H1 (cell line): Measurements from ENCODE around the gene SPAAR. TPM values are rescaled to one million over a fixed set of nuclear protein-coding genes. Genes with fewer than 3 reads are reported as not detected.

Experiments
- CTCF ChIA-PET: fragments of 300-600 bp; sonication (Branson Sonifier 250); formaldehyde crosslinking; loops from one replicate; lab custom pipeline; 2021; ENCODE audit not compliant: partially characterized antibody; lab: Charles Lee
- POLR2A ChIA-PET: fragments of 300-600 bp; sonication (Branson Sonifier 250); formaldehyde crosslinking; loops from one replicate; lab custom pipeline; 2021; ENCODE audit warnings: inconsistent platforms; ENCODE audit not compliant: partially characterized antibody; lab: Charles Lee
- DNase-seq, 2 experiments: peaks; one replicate each; pipeline versions ENCODE4 v3.0.0 to v3.0.0-alpha.2; 2010 to 2022; ENCODE audit warnings: low spot score in 2 of 2, low read depth in 1 of 2, mixed read lengths in 1 of 2
- FAIRE-seq: peaks from 2 replicates; lab custom pipeline; 2011; peaks lifted over from hg19 to GRCh38; lab: Jason Lieb, UNC
- H2AFZ ChIP-seq: 2 replicates; pipeline ENCODE4 v1.8.1; 2012; ENCODE audit warnings: low read length, inconsistent platforms
- H2AK5ac ChIP-seq: 2 replicates; pipeline ENCODE4 v1.6.1; 2013; ENCODE audit warnings: low read depth, low read length
- H2BK120ac ChIP-seq: replicated peaks from 2 replicates; pipeline ENCODE3; 2013; ENCODE audit warnings: low read depth, low read length, inconsistent platforms
- H2BK12ac ChIP-seq: 2 replicates; pipeline ENCODE4 v1.6.1; 2013; ENCODE audit warnings: low read depth, low read length
- H2BK15ac ChIP-seq: 2 replicates; pipeline ENCODE4 v1.6.1; 2013; ENCODE audit warnings: low read length
- H2BK20ac ChIP-seq: 2 replicates; pipeline ENCODE4 v1.6.1; 2013; ENCODE audit warnings: low read length
- H2BK5ac ChIP-seq: 2 replicates; pipeline ENCODE4 v1.6.1; 2013; ENCODE audit warnings: low read depth, low read length
- H3K14ac ChIP-seq: 2 replicates; pipeline ENCODE4 v1.6.1; 2013; ENCODE audit warnings: inconsistent platforms; ENCODE audit not compliant: insufficient read length
- H3K18ac ChIP-seq: 2 replicates; pipeline ENCODE4 v1.6.1; 2013; ENCODE audit warnings: low read length; ENCODE audit errors: extremely low read depth
- H3K23ac ChIP-seq: 2 replicates; pipeline ENCODE4 v1.6.1; 2013; ENCODE audit warnings: inconsistent platforms; ENCODE audit not compliant: insufficient read length
- H3K23me2 ChIP-seq: 2 replicates; pipeline ENCODE4 v1.6.1; 2013; ENCODE audit warnings: low read depth, low read length
- H3K27ac ChIP-seq: 2 replicates; pipeline ENCODE4 v1.6.1; 2011; ENCODE audit warnings: low read depth, low read length, inconsistent platforms
- H3K27me3 ChIP-seq, 4 experiments: replicated peaks in 1 of 4; 1 replicate in 1 of 4; 2 replicates in 3 of 4; pipeline versions ENCODE4 v1.6.1 to v1.8.1; 2011 to 2013; ENCODE audit warnings: low read length in 3 of 4, mild to moderate bottlenecking in 3 of 4, inconsistent platforms in 2 of 4, mixed read lengths in 2 of 4, moderate library complexity in 1 of 4; ENCODE audit not compliant: control insufficient read depth in 3 of 4, insufficient read depth in 3 of 4; ENCODE audit errors: extremely low read depth in 1 of 4
- H3K36me3 ChIP-seq, 4 experiments: 2 replicates each; pipeline versions ENCODE4 v1.6.1 to v1.8.1; 2011 to 2013; ENCODE audit warnings: mild to moderate bottlenecking in 4 of 4, low read length in 3 of 4, moderate library complexity in 2 of 4, control low read depth in 1 of 4, inconsistent platforms in 1 of 4; ENCODE audit not compliant: insufficient read depth in 4 of 4, control insufficient read depth in 2 of 4
- H3K4ac ChIP-seq: replicated peaks from 2 replicates; pipeline ENCODE3; 2013; ENCODE audit warnings: low read length, low read depth, mixed read lengths, inconsistent platforms; ENCODE audit not compliant: insufficient read length
- H3K4me1 ChIP-seq, 4 experiments: replicated peaks in 1 of 4; 1 replicate in 1 of 4; 2 replicates in 3 of 4; pipeline versions ENCODE4 v1.6.1 to v1.8.1; 2011 to 2013; ENCODE audit warnings: low read length in 3 of 4, inconsistent platforms in 2 of 4, mixed read lengths in 1 of 4; ENCODE audit not compliant: insufficient read depth in 4 of 4, control insufficient read depth in 3 of 4
- H3K4me2 ChIP-seq, 2 experiments: 2 replicates each; pipeline versions ENCODE4 v1.6.1 to v1.8.1; 2011 to 2013; ENCODE audit warnings: low read depth in 2 of 2, low read length in 2 of 2, control low read depth in 1 of 2, inconsistent platforms in 1 of 2, mild to moderate bottlenecking in 1 of 2; ENCODE audit not compliant: insufficient read depth in 1 of 2
- H3K4me3 ChIP-seq, 4 experiments: fragments of 200-600, 300-600 bp in 1 of 4; sonication (generic), shearing (Covaris generic), sonication (Bioruptor Twin) in 1 of 4; 2 replicates each; pipeline versions ENCODE4 v1.5.1 to v1.8.1; 2011 to 2016; ENCODE audit warnings: low read length in 4 of 4, low read depth in 3 of 4, control low read depth in 2 of 4, inconsistent platforms in 2 of 4, mild to moderate bottlenecking in 2 of 4, mixed read lengths in 1 of 4, moderate library complexity in 1 of 4; ENCODE audit not compliant: insufficient read depth in 2 of 4; ENCODE audit errors: extremely low read depth in 1 of 4
- H3K56ac ChIP-seq: replicated peaks from 2 replicates; pipeline ENCODE3; 2013; ENCODE audit warnings: low read depth, mild to moderate bottlenecking, mixed read lengths, low read length, inconsistent platforms; ENCODE audit not compliant: insufficient read length
- H3K79me1 ChIP-seq: 2 replicates; pipeline ENCODE4 v1.6.1; 2013; ENCODE audit warnings: low read depth, low read length, control low read depth
- H3K79me2 ChIP-seq, 2 experiments: 2 replicates each; pipeline versions ENCODE4 v1.6.1 to v1.8.1; 2012 to 2013; ENCODE audit warnings: low read length in 2 of 2, mild to moderate bottlenecking in 2 of 2, inconsistent platforms in 1 of 2; ENCODE audit not compliant: insufficient read depth in 2 of 2, control insufficient read depth in 1 of 2
- H3K9ac ChIP-seq, 4 experiments: replicated peaks in 1 of 4; 1 replicate in 1 of 4; 2 replicates in 3 of 4; pipeline versions ENCODE4 v1.6.1 to v1.8.1; 2011 to 2013; ENCODE audit warnings: low read depth in 3 of 4, low read length in 3 of 4, control low read depth in 2 of 4, mild to moderate bottlenecking in 2 of 4, moderate library complexity in 2 of 4, inconsistent platforms in 1 of 4; ENCODE audit errors: extremely low read depth in 1 of 4
- H3K9me3 ChIP-seq, 2 experiments: 2 replicates each; pipeline versions ENCODE4 v1.6.1 to v1.8.1; 2012 to 2013; ENCODE audit warnings: mild to moderate bottlenecking in 2 of 2, moderate library complexity in 2 of 2, control low read depth in 1 of 2, inconsistent platforms in 1 of 2, low read depth in 1 of 2, low read length in 1 of 2, mixed read lengths in 1 of 2; ENCODE audit not compliant: insufficient read depth in 2 of 2
- H4K20me1 ChIP-seq, 2 experiments: replicated peaks in 1 of 2; 2 replicates each; pipeline versions ENCODE3 to v1.8.1; 2011 to 2013; ENCODE audit warnings: inconsistent platforms in 2 of 2, low read length in 2 of 2, mild to moderate bottlenecking in 1 of 2; ENCODE audit not compliant: insufficient read depth in 2 of 2, control insufficient read depth in 1 of 2
- H4K5ac ChIP-seq: 2 replicates; pipeline ENCODE4 v1.6.1; 2013; ENCODE audit warnings: low read length, low read depth, mixed read lengths, inconsistent platforms; ENCODE audit not compliant: insufficient read length
- H4K8ac ChIP-seq: 2 replicates; pipeline ENCODE4 v1.8.0; 2013; ENCODE audit warnings: mild to moderate bottlenecking, moderate library complexity, low read length, inconsistent platforms; ENCODE audit not compliant: insufficient read depth; ENCODE audit errors: extremely low read depth
- H4K91ac ChIP-seq: replicated peaks from 2 replicates; pipeline ENCODE3; 2013; ENCODE audit warnings: low read length, mixed read lengths, inconsistent platforms; ENCODE audit not compliant: insufficient read length
- ASH2L ChIP-seq: fragments of 200-600, 300-600 bp; sonication (generic); IDR thresholded peaks from one replicate; pipeline ENCODE4 v1.7.1; 2017; ENCODE audit warnings: low read length
- POLR2A ChIP-seq, 2 experiments: IDR thresholded peaks; 1 replicate in 1 of 2; 2 replicates in 1 of 2; pipeline ENCODE4 v1.6.1; 2011; ENCODE audit warnings: low read depth in 2 of 2, low read length in 2 of 2, mild to moderate bottlenecking in 2 of 2; ENCODE audit errors: control extremely low read depth in 1 of 2
- WGBS, 2 experiments: shearing (Covaris generic) in 1 of 2; methylation state at CpG; one replicate each; pipeline versions ENCODE4 v1.1.6 to v1.1.7; 2013 to 2015; ENCODE audit warnings: low lambda C conversion rate in 2 of 2, mixed read lengths in 2 of 2, inconsistent platforms in 1 of 2, low coverage in 1 of 2, missing lambda C conversion rate in 1 of 2; ENCODE audit not compliant: insufficient replicate concordance in 2 of 2, insufficient coverage in 1 of 2, insufficient read length in 1 of 2; ENCODE audit errors: extremely low coverage in 1 of 2, missing lambda C conversion rate in 1 of 2; 5-methylcytosine and 5-hydroxymethylcytosine counted together
- polyA plus RNA-seq, 7 experiments: library from polyadenylated mRNA; depleted of rRNA in 3 of 7; stranded (reverse) in 5 of 7; unstranded in 2 of 7; fragments of >200 nt in 5 of 7; fragments of 200-250 nt in 2 of 7; gene quantifications; 1 replicate in 5 of 7; 2 replicates in 1 of 7; 4 replicates in 1 of 7; pipeline versions ENCODE4 v1.2.1 to v1.2.3, GENCODE V29; 2011 to 2013; ENCODE audit warnings: missing spikeins in 2 of 7, mixed read lengths in 2 of 7
- total RNA-seq: library from RNA; stranded (reverse); fragmentation: NEBNext Ultra II Directional; extraction: Animal tissue kit (Norgen Biotek cat#: 25700); gene quantifications from 2 replicates; pipeline ENCODE4 v1.2.1, GENCODE V29; 2021

Gene SPAAR
- total and polyA plus RNA-seq, 2 of the 8 experiments (the other 6 are each of a cell fraction or from before 2014, with no cell fraction given), result 0.27 TPM; not detected in 1

DNA sequence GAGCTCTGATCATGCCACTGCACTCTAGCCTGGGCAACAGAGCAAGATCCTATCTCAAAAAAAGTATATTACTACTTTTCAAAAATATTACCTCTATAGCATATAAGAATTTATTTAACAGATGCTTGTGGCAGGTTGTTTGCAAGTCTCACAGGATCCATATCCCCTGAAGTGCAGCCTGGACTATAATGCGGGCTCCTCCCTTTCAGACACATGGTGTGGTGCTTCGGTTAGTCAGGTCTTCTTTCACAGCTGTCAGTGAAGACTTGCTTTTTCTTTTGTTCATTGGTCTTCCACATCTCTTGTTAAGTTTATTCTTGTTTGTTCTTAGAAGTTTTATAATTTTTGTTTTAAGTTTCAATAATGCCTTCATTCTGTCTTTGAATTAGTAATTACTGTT lies 12.7 kb upstream of the SPAAR start:
- WGBS, 2 experiments, result 83% methylated on average over 2 of the region's 2 CpGs; no CpG with 5 or more reads in 1 of the 2 experiments

More for the DNA sequence above, 12.7 kb upstream of the SPAAR start:
- Histone ChIP-seq H2BK20ac (no peak overlapping the region), H3K9me3 (no peaks in the 10 kb centered on the region), H4K91ac (no peak overlapping the region), H3K18ac (no peak overlapping the region), H3K4me1 (no peaks in the 10 kb centered on the region), H3K9ac (no peak overlapping the region), H2BK5ac (no peak overlapping the region), H3K14ac (no peak overlapping the region), H2BK15ac (no peak overlapping the region), H2BK120ac (no peak overlapping the region), H3K36me3 (no peaks in the 10 kb centered on the region), H4K20me1 (no peaks in the 10 kb centered on the region), H3K79me1 (no peaks in the 10 kb centered on the region), H3K4me2 (no peak overlapping the region), H3K27ac (no peak overlapping the region), H3K23ac (no peak overlapping the region), H4K5ac (no peak overlapping the region), H4K8ac (no peak overlapping the region), H3K79me2 (no peaks in the 10 kb centered on the region), H3K56ac (no peak overlapping the region), H3K4ac (no peak overlapping the region), H2BK12ac (no peak overlapping the region), H3K27me3 (no peaks in the 10 kb centered on the region), H3K4me3 (no peak overlapping the region), H2AFZ (no peak overlapping the region), H2AK5ac (no peak overlapping the region), H3K23me2 (no peaks in the 10 kb centered on the region)
- TF ChIP-seq ASH2L (no peak), POLR2A (IDR thresholded peaks at IDR 0.05; ENCODE audit: control extremely low read depth in 1 of 2, low read depth in 2 of 2, low read length in 2 of 2) (no peak)
- FAIRE-seq (no peak), DNase-seq (no peak)
- POLR2A ChIA-PET, result no interaction called here
- CTCF ChIA-PET, result interaction anchor here (2.0 to 4.4 kb wide), 2 partner anchors 14 to 15 kb away, joined by 11 to 20 read pairs; no protein-coding TSS in a partner anchor
